Astrocyte (in vitro differentiated cells and primary cell): Measurements from ENCODE around the gene IMPDH1.
"Not testable (repeated sequence)": the region's sequence is repeated elsewhere in the genome, so short reads cannot be mapped to it uniquely, and the experiment has no call there.

Source experiments
- CTCF ChIP-seq: IDR thresholded peaks from 2 replicates; pipeline ENCODE4 v1.5.1; 2011; ENCODE audit warnings: low read depth, mild to moderate bottlenecking, inconsistent platforms, low read length, moderate library complexity; ENCODE audit not compliant: insufficient read depth
- EZH2 ChIP-seq: IDR thresholded peaks from 2 replicates; pipeline ENCODE4 v1.6.1; 2012; ENCODE audit warnings: mild to moderate bottlenecking, low read length, inconsistent platforms; ENCODE audit not compliant: insufficient read depth

- not testable (repeated sequence) for TF ChIP-seq CTCF, EZH2
These were observed 47.6 kb upstream of the IMPDH1 start for GRCh38 chr7:128457385-128457784.
